GM21723 (cell line): ENCODE measurements around the gene LDB2.

Experiments
- ATAC-seq: cut with Tn5 transposase; IDR thresholded peaks from one replicate; pipeline ENCODE4 v1.9.1; 2021; ENCODE audit warnings: mild to moderate bottlenecking, moderate library complexity; ENCODE audit not compliant: unreplicated experiment

Gene LDB2

GRCh38 chr4:16844816-16845586, 53.4 kb downstream of the LDB2 start:
- ATAC-seq = no peak

DNA sequence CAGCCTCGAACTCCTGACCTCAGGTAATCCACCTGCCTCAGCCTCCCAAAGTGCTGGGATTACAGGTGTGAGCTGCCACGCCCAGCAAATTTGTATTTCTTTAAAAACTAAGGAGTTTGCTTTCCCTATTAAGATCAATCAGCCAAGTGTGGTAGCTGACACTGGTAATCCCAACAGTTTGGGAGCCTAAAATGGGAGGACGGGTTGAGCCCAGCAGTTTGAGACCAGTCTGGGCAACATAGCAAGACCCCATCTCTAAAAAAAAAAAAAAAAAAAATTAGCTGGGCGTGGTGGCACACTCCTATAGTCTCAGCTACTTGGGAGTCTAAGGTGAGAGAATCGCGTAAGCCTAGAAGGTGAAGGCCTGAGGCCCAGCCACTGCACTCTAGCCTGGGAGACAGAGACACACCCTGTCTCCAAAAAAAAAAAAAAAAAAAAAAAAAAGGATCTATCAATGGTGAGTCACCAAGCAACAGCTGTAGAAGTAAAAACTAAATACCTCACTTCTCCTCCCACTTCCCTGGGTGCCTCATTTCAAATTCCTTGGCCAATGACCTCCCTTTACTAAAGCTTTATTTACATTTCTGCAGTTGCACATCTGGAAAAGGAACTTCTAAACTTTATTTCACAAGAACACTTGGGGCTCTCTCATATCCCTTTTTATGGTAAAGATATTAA, 54.5 kb downstream of the LDB2 start:
- ATAC-seq = no peak

DNA sequence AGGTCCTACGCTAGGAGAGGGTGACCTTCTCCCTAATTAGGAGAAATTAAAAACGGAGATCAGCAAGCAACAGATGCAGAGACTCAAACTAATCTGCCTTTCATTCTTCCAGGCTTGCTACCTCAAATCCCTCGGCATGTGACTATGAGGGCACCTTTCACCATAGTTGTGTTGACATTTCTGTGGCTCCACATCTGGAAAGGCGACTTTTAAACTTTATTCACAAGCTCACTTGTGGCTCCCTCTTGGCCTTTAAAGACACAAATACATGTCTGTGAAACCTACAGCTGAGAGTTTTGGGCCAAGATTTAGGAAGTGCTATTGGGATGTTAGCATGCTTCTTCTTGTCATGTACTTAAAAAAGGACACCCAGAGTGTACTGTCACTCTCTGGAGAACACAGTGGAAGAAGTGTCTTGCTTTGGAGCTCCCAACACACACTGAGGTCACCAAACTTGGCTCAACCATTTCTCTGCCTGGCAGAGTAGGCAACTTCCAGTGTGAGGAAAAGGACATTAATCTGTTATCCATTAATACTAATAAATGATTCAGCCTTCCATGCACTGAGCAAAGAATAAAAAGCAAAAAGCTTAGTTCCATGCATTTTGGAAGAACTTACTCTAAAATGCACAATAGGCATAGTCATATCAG, 60.1 kb downstream of the LDB2 start:
- no peak for ATAC-seq

DNA sequence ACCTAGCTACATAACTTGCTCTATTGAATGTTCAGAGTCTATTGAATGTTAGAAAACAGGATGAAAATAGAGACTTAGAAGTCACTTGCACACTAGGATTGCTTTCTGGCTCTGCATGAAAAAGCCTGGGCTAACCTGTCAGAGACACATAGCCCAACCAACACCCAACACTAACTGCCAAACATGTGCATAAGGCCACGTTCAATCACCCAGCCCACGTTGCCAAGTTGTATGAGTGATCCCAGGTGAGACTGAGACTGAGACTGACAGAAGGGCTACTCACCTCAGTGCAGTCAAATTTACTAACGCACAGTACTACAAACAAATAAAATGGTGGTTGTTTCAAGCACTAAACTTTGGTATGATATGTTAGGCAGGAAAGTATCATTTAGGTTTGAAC, 61.0 kb downstream of the LDB2 start:
- no peak for ATAC-seq

DNA sequence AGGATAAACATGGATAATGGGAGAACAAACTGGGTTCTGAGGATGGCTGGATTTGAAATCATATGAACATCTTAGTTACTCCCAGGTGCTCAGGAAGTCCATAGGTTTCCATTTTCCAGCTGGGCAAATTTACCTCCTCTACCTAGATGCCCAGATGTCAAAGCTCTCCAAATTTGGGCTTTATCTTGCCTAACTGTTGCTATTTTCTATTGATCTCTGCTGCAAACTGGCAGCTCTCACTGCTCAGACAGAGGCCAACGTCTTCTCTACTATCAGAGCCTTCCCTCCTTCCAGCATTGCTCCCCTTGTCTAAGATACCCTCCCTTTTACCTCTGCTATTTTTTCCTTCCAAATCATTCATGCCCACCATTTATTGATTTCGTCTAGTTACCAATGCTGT, 62.1 kb downstream of the LDB2 start:
- ATAC-seq = no peak

- ATAC-seq = no peak
Observed at GRCh38 chr4:16835597-16836247, 62.7 kb downstream of the LDB2 start.

- no peak for ATAC-seq
Observed at GRCh38 chr4:16834814-16835213, 63.6 kb downstream of the LDB2 start.

- no peak for ATAC-seq
Observed at GRCh38 chr4:16833722-16834121, 64.7 kb downstream of the LDB2 start.

DNA sequence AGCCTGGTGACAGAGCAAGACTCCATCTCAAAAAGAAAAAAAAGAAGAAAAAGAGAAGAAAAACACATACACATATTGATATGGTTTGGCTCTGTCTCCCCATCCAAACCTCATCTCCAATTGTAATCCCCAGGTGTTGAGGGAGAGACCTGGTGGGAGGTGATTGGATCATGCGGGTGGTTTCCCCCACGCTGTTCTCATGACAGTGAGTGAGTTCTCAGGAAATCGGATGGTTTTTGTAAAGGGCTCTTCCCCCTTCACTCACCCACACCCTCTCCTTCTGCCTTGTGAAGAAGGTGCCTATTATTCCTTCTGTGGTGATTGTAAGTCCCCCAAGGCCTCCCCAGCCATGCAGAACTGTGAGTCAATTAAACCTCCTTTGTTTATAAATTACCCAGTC, 68.4 kb downstream of the LDB2 start:
- ATAC-seq = no peak

GRCh38 chr4:16827794-16828724, 70.4 kb downstream of the LDB2 start:
- ATAC-seq = no peak

DNA sequence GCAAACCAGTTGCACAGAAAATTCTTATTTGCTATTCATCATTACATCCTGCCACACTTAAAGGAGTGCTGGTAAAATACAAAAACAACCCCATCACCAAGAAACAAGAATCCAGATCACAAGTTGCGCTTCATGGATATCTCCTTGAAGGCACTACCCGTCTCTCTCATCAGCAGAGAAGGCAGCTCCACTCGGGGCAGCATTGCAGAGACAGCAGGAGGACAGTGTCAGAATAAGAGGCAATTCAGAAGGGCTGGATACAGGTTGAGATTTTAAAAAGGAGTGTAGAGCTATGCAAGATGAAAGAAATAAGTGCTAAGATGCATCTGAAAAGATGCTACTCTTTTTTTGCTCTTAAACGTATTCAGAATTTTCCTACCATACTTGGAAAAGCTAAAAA, 71.4 kb downstream of the LDB2 start:
- ATAC-seq = no peak

- no peak for ATAC-seq
Observed at GRCh38 chr4:16826406-16826910, 72.0 kb downstream of the LDB2 start.

- no peak for ATAC-seq
Observed at GRCh38 chr4:16824278-16824806, 74.1 kb downstream of the LDB2 start.

GRCh38 chr4:16820329-16820728, 78.1 kb downstream of the LDB2 start:
- ATAC-seq = no peak

DNA sequence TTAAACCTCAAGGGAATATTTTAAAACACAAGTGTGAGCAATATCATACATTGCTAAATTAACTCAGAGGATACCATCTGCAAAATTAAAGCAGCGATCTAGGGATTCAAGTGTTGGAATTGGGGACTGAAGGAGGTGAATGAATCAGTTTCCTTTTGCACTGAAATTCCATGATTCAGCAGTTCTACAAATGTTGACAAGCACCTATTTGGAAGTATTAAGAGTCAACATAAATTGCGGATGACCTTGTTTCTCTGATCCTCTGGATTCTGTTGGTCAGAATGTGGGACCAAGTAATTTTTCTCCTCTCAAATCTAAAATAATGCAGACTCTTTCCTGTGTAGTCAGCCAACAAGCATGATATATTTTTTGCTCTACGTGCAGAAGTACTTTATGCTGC, 78.8 kb downstream of the LDB2 start:
- ATAC-seq = no peak

DNA sequence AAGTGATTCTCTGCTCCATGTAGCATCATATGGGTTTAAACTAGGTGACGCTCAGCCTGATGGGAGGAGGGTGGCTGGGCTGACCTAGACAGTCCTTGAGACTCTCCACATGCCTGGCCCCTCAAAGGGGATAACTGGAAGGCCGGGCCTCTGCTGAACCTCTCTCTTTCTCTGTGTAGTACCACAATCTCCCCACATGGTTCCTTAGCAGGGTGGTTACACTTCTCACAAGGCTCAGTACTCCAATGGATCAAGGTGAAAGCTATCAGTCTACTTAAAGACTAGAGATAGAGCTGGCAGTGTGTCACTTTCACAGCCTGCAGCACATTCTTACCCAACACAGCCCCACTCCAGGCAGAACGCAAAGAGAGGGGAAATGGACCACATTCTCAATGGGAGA, 80.4 kb downstream of the LDB2 start:
- ATAC-seq = no peak

GRCh38 chr4:16817286-16817685, 81.2 kb downstream of the LDB2 start:
- no peak for ATAC-seq

DNA sequence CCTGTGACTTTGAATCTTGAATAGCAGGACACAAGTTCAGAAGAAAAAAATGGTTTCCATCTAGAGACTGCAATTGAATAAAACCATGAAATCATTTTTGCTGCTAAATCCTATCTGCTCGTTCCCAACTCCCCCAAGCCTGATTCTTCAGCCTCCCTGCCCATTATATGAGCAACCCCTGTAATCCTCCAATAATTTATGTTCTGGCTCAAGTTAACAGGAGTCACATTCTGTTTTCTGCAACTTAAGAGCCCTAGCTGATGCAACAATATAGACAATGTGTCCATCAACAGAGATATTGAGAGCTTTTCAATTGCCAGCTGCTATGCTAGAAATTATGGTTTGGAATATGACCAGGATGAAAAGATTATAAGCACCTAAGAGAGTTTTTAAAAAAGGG, 84.1 kb downstream of the LDB2 start:
- no peak for ATAC-seq

DNA sequence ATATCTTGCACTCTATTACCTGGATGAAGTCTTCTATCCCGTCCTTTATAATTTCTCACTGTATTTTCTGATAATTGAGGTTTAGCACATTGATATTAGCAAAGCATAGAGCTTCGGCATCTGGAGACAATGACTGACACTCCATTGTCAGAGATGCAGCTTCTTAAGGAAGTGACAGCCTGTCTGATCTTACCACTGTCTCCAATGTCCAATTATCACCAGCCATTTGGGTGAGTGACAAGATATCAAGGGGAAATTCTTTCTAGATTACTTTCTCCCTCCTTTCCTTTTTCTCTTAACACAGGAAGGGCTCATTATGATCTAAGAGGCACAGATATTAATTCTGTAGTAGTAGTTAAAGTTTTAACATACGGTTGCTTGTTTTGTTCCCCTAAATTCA, 86.4 kb downstream of the LDB2 start:
- ATAC-seq = no peak

GRCh38 chr4:16809943-16810342, 88.5 kb downstream of the LDB2 start:
- no peak for ATAC-seq
